Naive B cell (primary cell): ENCODE results near the gene SLC35A2. TPM values are rescaled to one million over a fixed set of nuclear protein-coding genes. Genes with fewer than 3 reads are reported as not detected.
"Not testable (repeated sequence)": the region's sequence is repeated elsewhere in the genome, so short reads cannot be mapped to it uniquely, and the experiment has no call there.

Experiments used
- ATAC-seq, 2 donors: fragments of 150-1000 bp; cut with Tn5 transposase; 2 replicates each; pipeline ENCODE4 v1.10.0; 2021; ENCODE audit warnings: low read depth in 2 of 2, mild to moderate bottlenecking in 2 of 2, moderate library complexity in 2 of 2
- DNase-seq: peaks from one replicate; pipeline ENCODE4 v3.0.0; 2022
- H3K27ac Mint-ChIP-seq, 6 donors: one replicate each; pipeline ENCODE4 v1.8.0; 2020 to 2022; ENCODE audit warnings: mild to moderate bottlenecking in 6 of 6, mixed read lengths in 6 of 6, moderate library complexity in 5 of 6, inconsistent platforms in 2 of 6
- H3K27me3 Mint-ChIP-seq, 3 donors: one replicate each; pipeline ENCODE4 v1.8.0; 2021 to 2022; ENCODE audit warnings: mixed read lengths in 3 of 3, mild to moderate bottlenecking in 1 of 3
- H3K36me3 Mint-ChIP-seq, 2 donors: one replicate each; pipeline ENCODE4 v1.8.0; 2020 to 2022; ENCODE audit warnings: mixed read lengths in 2 of 2, inconsistent platforms in 1 of 2, mild to moderate bottlenecking in 1 of 2
- H3K4me1 Mint-ChIP-seq, 3 donors: one replicate each; pipeline ENCODE4 v1.8.0; 2020 to 2022; ENCODE audit warnings: mixed read lengths in 3 of 3, inconsistent platforms in 1 of 3, mild to moderate bottlenecking in 1 of 3, moderate library complexity in 1 of 3
- H3K4me3 Mint-ChIP-seq, 8 donors: one replicate each; pipeline ENCODE4 v1.8.0; 2020 to 2022; ENCODE audit warnings: mild to moderate bottlenecking in 8 of 8, mixed read lengths in 8 of 8, moderate library complexity in 8 of 8, inconsistent platforms in 2 of 8
- H3K9me3 Mint-ChIP-seq, 7 donors: one replicate each; pipeline ENCODE4 v1.8.0; 2020 to 2022; ENCODE audit warnings: mixed read lengths in 7 of 7, mild to moderate bottlenecking in 5 of 7, inconsistent platforms in 2 of 7, moderate library complexity in 1 of 7
- polyA plus RNA-seq, 6 donors: library from polyadenylated mRNA; unstranded; fragments of 300-500 nt; fragmentation: Illumina TruSeq; gene quantifications; one replicate each; pipeline ENCODE4 v1.2.3, GENCODE V29; 2021; ENCODE audit warnings: low read depth in 6 of 6

Gene SLC35A2
- polyA plus RNA-seq, 6 donors from 2014 or later = 8.5 to 11.6 (median 10.0) TPM

- peaks cover 0 to 2% (median 0%) of the 10 kb centered on the region in 7 donors for H3K9me3 Mint-ChIP-seq
- peaks cover 17 to 43% (median 22%) of the 10 kb centered on the region in 3 donors for H3K4me1 Mint-ChIP-seq
- H3K27ac Mint-ChIP-seq = peak overlapping the region in 2 of 6 donors; percentile 43 to 47
- H3K36me3 Mint-ChIP-seq = no peaks in the 10 kb centered on the region
- ATAC-seq (no peak), DNase-seq (no peak)
- peaks cover 0 to 8% (median 0%) of the 10 kb centered on the region in 3 donors for H3K27me3 Mint-ChIP-seq
- H3K4me3 Mint-ChIP-seq = peak overlapping the region in 2 of 8 donors; percentile 39 to 88
Measured at GRCh38 chrX:48893556-48894348, 17.7 kb downstream of the SLC35A2 start.

- Mint-ChIP-seq H3K4me1 (peaks cover 11 to 37% (median 22%) of the 10 kb centered on the region in 3 donors), H3K27me3 (peaks cover 0 to 8% (median 0%) of the 10 kb centered on the region in 3 donors), H3K27ac (no peak overlapping the region), H3K9me3 (peaks cover 0 to 2% (median 0%) of the 10 kb centered on the region in 7 donors), H3K4me3 (peak overlapping the region in 5 of 8 donors; percentile 18 to 94 (median 66)), H3K36me3 (no peaks in the 10 kb centered on the region)
- ATAC-seq = no peak
- no peak for DNase-seq
Measured at GRCh38 chrX:48892896-48893295, 18.6 kb downstream of the SLC35A2 start.

GRCh38 chrX:48891402-48892288 is 19.8 kb downstream of the SLC35A2 start:
- peak overlapping the region; percentile 76 to 94 (median 87) for H3K4me3 Mint-ChIP-seq

DNA sequence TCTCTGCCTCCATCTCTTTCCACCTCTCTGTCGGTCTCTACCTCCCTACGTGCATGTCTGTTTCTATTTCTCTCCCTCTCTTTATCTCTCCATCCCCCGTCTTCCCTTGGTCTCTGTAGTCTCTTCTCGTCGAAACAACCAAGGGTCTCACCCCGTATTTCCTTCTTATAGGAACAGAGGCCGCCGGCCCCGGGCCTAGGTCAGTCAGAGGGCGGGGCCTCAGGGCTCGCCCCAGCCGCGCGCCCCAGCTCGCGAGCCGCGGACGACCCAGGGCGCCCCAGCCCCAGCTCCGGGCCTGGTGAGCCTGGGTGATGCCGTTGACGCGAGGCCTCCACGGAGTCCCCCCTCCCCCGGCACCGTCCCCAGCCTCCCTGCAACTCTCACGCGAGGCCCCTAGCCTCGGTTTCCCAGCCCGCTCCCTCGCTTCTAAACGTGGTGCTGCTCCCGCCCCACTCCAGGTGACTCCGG is 20.5 kb downstream of the SLC35A2 start:
- Mint-ChIP-seq H3K9me3 (peaks cover 0 to 5% (median 0%) of the 10 kb centered on the region in 7 donors), H3K4me3 (peak overlapping the region; percentile 76 to 95 (median 86)), H3K4me1 (peaks cover 11 to 25% (median 12%) of the 10 kb centered on the region in 3 donors), H3K27me3 (peaks cover 0 to 8% (median 0%) of the 10 kb centered on the region in 3 donors), H3K36me3 (no peaks in the 10 kb centered on the region), H3K27ac (peak overlapping the region in 4 of 6 donors; percentile 61 to 90 (median 73))
- peak; percentile 24 to 32 for ATAC-seq
- DNase-seq = no peak

More at GRCh38 chrX:48891402-48892288, 19.8 kb downstream of the SLC35A2 start:
- Mint-ChIP-seq H3K4me1 (peaks cover 11 to 30% (median 12%) of the 10 kb centered on the region in 3 donors), H3K9me3 (peaks cover 0 to 5% (median 0%) of the 10 kb centered on the region in 7 donors), H3K27me3 (peaks cover 0 to 8% (median 0%) of the 10 kb centered on the region in 3 donors), H3K36me3 (no peaks in the 10 kb centered on the region), H3K27ac (peak overlapping the region in 5 of 6 donors; percentile 44 to 89 (median 60))
- ATAC-seq = peak; percentile 85 to 87
- DNase-seq = peak; percentile 75

DNA sequence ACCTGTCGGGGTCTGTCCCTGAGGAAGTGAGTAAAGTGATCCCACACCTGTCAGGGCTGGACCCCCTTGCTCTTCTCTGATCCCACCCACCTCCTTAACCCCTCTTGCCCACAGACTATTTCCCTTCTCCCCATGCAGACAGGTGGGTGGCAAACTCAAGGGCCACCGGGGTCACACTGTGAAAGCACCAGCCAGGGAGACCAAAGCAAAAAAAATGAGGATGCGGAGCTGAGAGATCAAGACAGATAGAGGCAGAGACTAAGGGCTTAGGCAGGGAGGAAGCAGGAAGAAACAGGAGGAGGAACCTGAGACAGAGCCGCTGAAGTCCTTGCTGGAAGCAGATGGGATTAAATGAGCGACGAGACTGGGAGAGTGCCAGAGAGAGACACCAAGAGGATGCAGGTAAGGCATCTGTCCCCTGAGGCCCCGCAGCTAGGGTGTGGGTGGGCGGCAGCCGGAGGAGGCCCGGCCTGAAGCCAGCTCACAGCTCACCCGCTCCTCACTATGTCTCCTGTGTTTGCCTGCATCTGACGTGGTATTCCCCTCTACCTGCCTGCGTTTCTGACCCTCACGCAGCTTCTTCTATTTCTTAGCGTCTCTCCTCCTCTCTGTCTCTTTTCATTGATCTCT is 21.0 kb downstream of the SLC35A2 start:
- H3K4me1 Mint-ChIP-seq = peaks cover 11 to 24% (median 12%) of the 10 kb centered on the region in 3 donors
- peak overlapping the region in 4 of 6 donors; percentile 67 to 90 (median 74) for H3K27ac Mint-ChIP-seq
- H3K36me3 Mint-ChIP-seq = no peaks in the 10 kb centered on the region
- H3K4me3 Mint-ChIP-seq = peak overlapping the region; percentile 76 to 95 (median 86)
- H3K9me3 Mint-ChIP-seq = peaks cover 0 to 5% (median 0%) of the 10 kb centered on the region in 7 donors
- ATAC-seq (no peak), DNase-seq (no peak)
- H3K27me3 Mint-ChIP-seq = peaks cover 0 to 8% (median 0%) of the 10 kb centered on the region in 3 donors

GRCh38 chrX:48886586-48886985 is 24.9 kb downstream of the SLC35A2 start:
- not testable (repeated sequence) for H3K36me3 Mint-ChIP-seq, H3K9me3 Mint-ChIP-seq, ATAC-seq, H3K4me3 Mint-ChIP-seq, H3K27me3 Mint-ChIP-seq, DNase-seq, H3K27ac Mint-ChIP-seq
- peaks cover 10 to 11% (median 10%) of the 10 kb centered on the region in 3 donors for H3K4me1 Mint-ChIP-seq

- Mint-ChIP-seq H3K36me3 (no peaks in the 10 kb centered on the region), H3K27ac (peak overlapping the region in 1 of 6 donors; percentile 25), H3K9me3 (peaks cover 0 to 3% (median 0%) of the 10 kb centered on the region in 7 donors), H3K27me3 (no peaks in the 10 kb centered on the region), H3K4me1 (no peaks in the 10 kb centered on the region), H3K4me3 (no peak overlapping the region)
- no peak for DNase-seq
- no peak for ATAC-seq
Measured at GRCh38 chrX:48883729-48884128, 27.7 kb downstream of the SLC35A2 start.

DNA sequence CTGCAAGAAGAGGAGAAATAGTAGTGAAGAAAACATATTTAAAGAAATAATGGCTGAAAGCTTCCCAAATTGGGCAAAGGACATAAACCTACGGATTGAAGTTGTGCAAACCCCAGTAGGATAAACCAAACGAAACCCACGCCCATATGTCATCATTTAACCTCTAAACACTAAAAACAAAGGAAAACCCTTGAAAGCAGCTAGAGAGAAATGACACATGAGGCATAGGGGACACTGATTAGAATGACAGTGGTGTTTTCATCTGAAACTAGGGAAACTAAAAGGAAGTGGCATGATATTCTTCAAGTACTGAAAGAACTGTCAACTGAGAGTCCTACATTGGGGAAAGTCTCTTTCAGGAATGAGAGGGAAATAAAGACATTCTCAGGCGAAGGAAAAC is 34.5 kb downstream of the SLC35A2 start:
- H3K27ac Mint-ChIP-seq, H3K36me3 Mint-ChIP-seq, DNase-seq, ATAC-seq, H3K9me3 Mint-ChIP-seq, H3K4me1 Mint-ChIP-seq, H3K27me3 Mint-ChIP-seq, H3K4me3 Mint-ChIP-seq: not testable (repeated sequence)

- not testable (repeated sequence) for ATAC-seq
Measured at GRCh38 chrX:48872017-48872416, 39.4 kb downstream of the SLC35A2 start.

GRCh38 chrX:48864210-48864609 is 47.2 kb downstream of the SLC35A2 start:
- no peaks in the 10 kb centered on the region for H3K4me1 Mint-ChIP-seq
- H3K27ac Mint-ChIP-seq = no peak overlapping the region
- DNase-seq (no peak), ATAC-seq (no peak)
- peaks cover 0 to 23% (median 0%) of the 10 kb centered on the region in 3 donors for H3K27me3 Mint-ChIP-seq
- H3K4me3 Mint-ChIP-seq = no peak overlapping the region
- H3K36me3 Mint-ChIP-seq = no peaks in the 10 kb centered on the region
- peaks cover 0 to 2% (median 0%) of the 10 kb centered on the region in 7 donors for H3K9me3 Mint-ChIP-seq

More at GRCh38 chrX:48872017-48872416, 39.4 kb downstream of the SLC35A2 start:
- not testable (repeated sequence) for DNase-seq, H3K4me1 Mint-ChIP-seq, H3K9me3 Mint-ChIP-seq, H3K4me3 Mint-ChIP-seq, H3K36me3 Mint-ChIP-seq, H3K27me3 Mint-ChIP-seq, H3K27ac Mint-ChIP-seq

DNA sequence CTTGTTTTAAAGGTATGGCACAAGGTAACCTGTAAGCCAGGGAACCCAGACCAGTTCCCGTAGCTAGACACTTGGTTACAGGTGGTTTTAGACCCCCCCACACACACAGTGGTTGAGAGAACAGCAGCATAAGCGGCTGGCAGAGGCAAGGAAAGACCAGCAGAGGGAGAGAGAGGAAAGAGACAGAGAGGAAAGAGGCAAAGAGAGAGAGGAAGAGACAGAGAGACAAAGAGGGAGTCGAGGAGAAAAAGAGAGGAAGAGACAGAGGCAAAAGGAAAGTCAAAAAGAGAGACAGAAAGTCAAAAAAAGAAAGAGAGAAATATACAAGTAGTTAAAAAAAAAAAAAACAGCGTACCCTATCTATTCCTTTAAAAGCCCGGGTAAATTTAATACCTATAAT is 56.5 kb downstream of the SLC35A2 start:
- DNase-seq = no peak
- no peak overlapping the region for H3K27ac Mint-ChIP-seq

DNA sequence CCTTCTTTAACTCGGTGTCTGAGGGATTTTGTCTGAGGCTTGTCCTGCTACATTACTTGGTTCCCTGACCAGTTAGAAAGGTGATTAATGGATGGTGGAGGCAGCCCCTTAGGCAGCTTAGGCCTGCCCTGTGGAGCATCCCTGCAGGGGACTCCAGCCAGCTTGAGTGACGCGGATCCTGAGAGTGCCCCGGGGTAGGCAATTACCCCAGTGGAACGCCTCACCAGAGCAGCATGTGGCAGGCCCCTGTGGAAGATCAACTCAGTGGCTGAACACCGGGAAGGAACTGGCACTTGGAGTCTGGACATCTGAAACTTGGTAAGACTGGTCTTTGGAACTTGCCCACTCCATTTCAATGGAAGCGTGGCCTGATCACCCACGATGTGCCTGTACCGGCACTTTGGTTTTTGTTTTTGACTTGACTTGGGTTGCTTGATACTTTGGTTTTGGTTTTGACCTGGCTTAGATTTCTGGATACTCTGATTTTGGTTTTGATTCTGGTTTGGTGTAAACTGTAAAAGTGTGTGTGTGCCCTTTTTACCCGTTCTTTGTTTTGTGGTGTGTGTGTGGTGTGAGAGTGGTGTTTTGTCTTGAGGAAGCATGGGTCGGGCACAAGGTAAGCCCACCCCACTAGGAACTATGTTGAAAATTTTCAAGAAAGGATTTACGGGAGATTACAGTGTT is 57.2 kb downstream of the SLC35A2 start:
- ATAC-seq, H3K4me1 Mint-ChIP-seq, H3K36me3 Mint-ChIP-seq, H3K4me3 Mint-ChIP-seq, DNase-seq: not testable (repeated sequence)
- H3K27me3 Mint-ChIP-seq = peaks cover 5 to 21% (median 16%) of the 10 kb centered on the region in 3 donors
- peaks cover 0 to 12% (median 0%) of the 10 kb centered on the region in 7 donors for H3K9me3 Mint-ChIP-seq
- peak overlapping the region in 1 of 6 donors; percentile 45 for H3K27ac Mint-ChIP-seq

More for the DNA sequence above, 56.5 kb downstream of the SLC35A2 start:
- no peak overlapping the region for H3K4me3 Mint-ChIP-seq
- H3K4me1 Mint-ChIP-seq = peaks cover 0 to 7% (median 0%) of the 10 kb centered on the region in 3 donors
- ATAC-seq = no peak
- peaks cover 5 to 21% (median 16%) of the 10 kb centered on the region in 3 donors for H3K27me3 Mint-ChIP-seq
- H3K9me3 Mint-ChIP-seq = peaks cover 0 to 12% (median 0%) of the 10 kb centered on the region in 7 donors
- peaks cover 0 to 8% of the 10 kb centered on the region in 2 donors for H3K36me3 Mint-ChIP-seq
